Common myeloid progenitor, CD34-positive (primary cell): ENCODE results near the gene RSL24D1.

ENCODE experiments used
- CTCF ChIA-PET: fragments of 350-600 bp; sonication (Branson Sonifier 250); formaldehyde crosslinking; loops from one replicate; lab custom pipeline; 2021; ENCODE audit warnings: antibody characterized with exemption; lab: Charles Lee
- POLR2A ChIA-PET: fragments of 350-600 bp; sonication (Branson Sonifier 250); formaldehyde crosslinking; loops from one replicate; lab custom pipeline; 2021; ENCODE audit warnings: antibody characterized with exemption; lab: Charles Lee
- DNase-seq, 3 donors: peaks; one replicate each; pipeline versions ENCODE4 v3.0.0 to v3.0.0-alpha.2; 2013
- H3K27ac ChIP-seq, 2 experiments: 1 replicate in 1 of 2; 2 replicates in 1 of 2; pipeline ENCODE4 v1.7.0; 2013; ENCODE audit warnings: inconsistent platforms in 2 of 2, low read length in 2 of 2, mild to moderate bottlenecking in 2 of 2, low read depth in 1 of 2, moderate library complexity in 1 of 2; ENCODE audit not compliant: severe bottlenecking in 2 of 2, insufficient read depth in 1 of 2, poor library complexity in 1 of 2
- H3K27me3 ChIP-seq, 5 experiments: replicated peaks in 2 of 5; 1 replicate in 3 of 5; 2 replicates in 2 of 5; pipeline versions ENCODE4 v1.6.1 to v1.7.0; 2013; ENCODE audit warnings: low read length in 4 of 5, mild to moderate bottlenecking in 2 of 5, moderate library complexity in 2 of 5, inconsistent platforms in 1 of 5; ENCODE audit not compliant: insufficient read depth in 5 of 5, control insufficient read depth in 4 of 5
- H3K36me3 ChIP-seq, 4 experiments: 1 replicate in 2 of 4; 2 replicates in 2 of 4; pipeline versions ENCODE4 v1.6.1 to v1.7.0; 2013; ENCODE audit warnings: low read length in 3 of 4, control low read depth in 1 of 4, mild to moderate bottlenecking in 1 of 4; ENCODE audit not compliant: control insufficient read depth in 4 of 4, insufficient read depth in 4 of 4
- H3K4me1 ChIP-seq, 4 experiments: 1 replicate in 3 of 4; 2 replicates in 1 of 4; pipeline versions ENCODE4 v1.6.1 to v1.7.1; 2013; ENCODE audit warnings: low read length in 3 of 4, mild to moderate bottlenecking in 3 of 4, control low read depth in 1 of 4, inconsistent platforms in 1 of 4, moderate library complexity in 1 of 4; ENCODE audit not compliant: control insufficient read depth in 4 of 4, insufficient read depth in 4 of 4; ENCODE audit errors: control extremely low read depth in 1 of 4
- H3K4me3 ChIP-seq, 7 experiments: 1 replicate in 4 of 7; 2 replicates in 3 of 7; pipeline versions ENCODE4 v1.5.1 to v1.7.0; 2013; ENCODE audit warnings: mild to moderate bottlenecking in 7 of 7, low read length in 6 of 7, moderate library complexity in 6 of 7, inconsistent platforms in 2 of 7, low read depth in 2 of 7, control low read depth in 1 of 7; ENCODE audit not compliant: insufficient read depth in 4 of 7, control insufficient read depth in 1 of 7; ENCODE audit errors: extremely low read depth in 1 of 7
- H3K9me3 ChIP-seq, 5 experiments: 1 replicate in 4 of 5; 2 replicates in 1 of 5; pipeline versions ENCODE4 v1.6.1 to v1.7.1; 2013; ENCODE audit warnings: low read length in 4 of 5, mild to moderate bottlenecking in 2 of 5, inconsistent platforms in 1 of 5, low read depth in 1 of 5, moderate library complexity in 1 of 5; ENCODE audit not compliant: control insufficient read depth in 4 of 5, insufficient read depth in 2 of 5; ENCODE audit errors: control extremely low read depth in 1 of 5
- WGBS: methylation state at CpG from one replicate; pipeline ENCODE4 v1.1.5; 2013; ENCODE audit not compliant: insufficient coverage; 5-methylcytosine and 5-hydroxymethylcytosine counted together

The RSL24D1 gene

GRCh38 chr15:55238877-55239276 lies 42.1 kb upstream of the RSL24D1 start:
- Histone ChIP-seq H3K4me1 (peaks cover 0 to 3% (median 0%) of the 10 kb centered on the region in 4 experiments), H3K27me3 (no peaks in the 10 kb centered on the region), H3K4me3 (no peak overlapping the region), H3K9me3 (no peaks in the 10 kb centered on the region), H3K27ac (peak overlapping the region in 1 of 2 experiments; percentile 39), H3K36me3 (peaks cover 0 to 14% (median 5%) of the 10 kb centered on the region in 4 experiments)
- CTCF ChIA-PET: no interaction called here
- no peak for DNase-seq
- no CpG with 5 or more reads among the region's 2 CpGs for WGBS
- POLR2A ChIA-PET: no interaction called here

- H3K27me3 ChIP-seq: no peaks in the 10 kb centered on the region
- H3K36me3 ChIP-seq: peaks cover 0 to 15% (median 5%) of the 10 kb centered on the region in 4 experiments
- H3K4me3 ChIP-seq: no peak overlapping the region
- ChIA-PET POLR2A (no interaction called here), CTCF (interaction anchor here (1.1 kb wide), 1 partner anchor 19 kb away, joined by 5 read pairs; no protein-coding TSS in a partner anchor)
- peaks cover 0 to 3% (median 0%) of the 10 kb centered on the region in 4 experiments for H3K4me1 ChIP-seq
- peak overlapping the region in 1 of 2 experiments; percentile 28 for H3K27ac ChIP-seq
- WGBS: 87% methylated on average over 2 of the region's 6 CpGs
- peak in 2 of 3 donors; percentile 39 to 58 for DNase-seq
- H3K9me3 ChIP-seq: no peaks in the 10 kb centered on the region
These were observed 40.7 kb upstream of the RSL24D1 start for GRCh38 chr15:55237219-55238130.

- Histone ChIP-seq H3K9me3 (no peaks in the 10 kb centered on the region), H3K27me3 (no peaks in the 10 kb centered on the region), H3K4me1 (peaks cover 0 to 3% (median 0%) of the 10 kb centered on the region in 4 experiments), H3K27ac (no peak overlapping the region), H3K4me3 (no peak overlapping the region), H3K36me3 (peaks cover 0 to 19% (median 4%) of the 10 kb centered on the region in 4 experiments)
- WGBS: no CpG with 5 or more reads among the region's 4 CpGs
- ChIA-PET CTCF (interaction anchor here (1.7 kb wide), 1 partner anchor 17 kb away, joined by 4 read pairs; no protein-coding TSS in a partner anchor), POLR2A (no interaction called here)
- no peak for DNase-seq
These were observed 38.9 kb upstream of the RSL24D1 start for GRCh38 chr15:55235546-55236036.

- H3K27ac ChIP-seq: no peak overlapping the region
- H3K4me3 ChIP-seq: no peak overlapping the region
- no peak for DNase-seq
- H3K9me3 ChIP-seq: no peaks in the 10 kb centered on the region
- H3K27me3 ChIP-seq: no peaks in the 10 kb centered on the region
- ChIA-PET POLR2A (no interaction called here), CTCF (interaction anchor here (1.7 kb wide), 1 partner anchor 16 kb away, joined by 4 read pairs; no protein-coding TSS in a partner anchor)
- no CpG with 5 or more reads among the region's 1 CpG for WGBS
- peaks cover 0 to 24% (median 4%) of the 10 kb centered on the region in 4 experiments for H3K36me3 ChIP-seq
- H3K4me1 ChIP-seq: peaks cover 0 to 6% (median 2%) of the 10 kb centered on the region in 4 experiments
These were observed 38.0 kb upstream of the RSL24D1 start for GRCh38 chr15:55234800-55235104.

GRCh38 chr15:55234104-55234799 lies 37.5 kb upstream of the RSL24D1 start:
- Histone ChIP-seq H3K36me3 (peaks cover 0 to 19% (median 5%) of the 10 kb centered on the region in 4 experiments), H3K9me3 (no peaks in the 10 kb centered on the region), H3K27me3 (no peaks in the 10 kb centered on the region), H3K27ac (no peak overlapping the region), H3K4me1 (peaks cover 0 to 6% (median 2%) of the 10 kb centered on the region in 4 experiments), H3K4me3 (no peak overlapping the region)
- 67% methylated on average over 1 of the region's 2 CpGs for WGBS
- CTCF ChIA-PET: interaction anchor here (1.7 kb wide), 1 partner anchor 16 kb away, joined by 4 read pairs; no protein-coding TSS in a partner anchor
- no peak for DNase-seq
- POLR2A ChIA-PET: no interaction called here

- H3K27ac ChIP-seq: no peak overlapping the region
- CTCF ChIA-PET: interaction anchor here (1.0 to 1.8 kb wide), 5 partner anchors 9 to 38 kb away, joined by 3 to 5 read pairs (median 3); no protein-coding TSS in a partner anchor
- H3K4me3 ChIP-seq: no peak overlapping the region
- peaks cover 0 to 6% (median 3%) of the 10 kb centered on the region in 4 experiments for H3K4me1 ChIP-seq
- no peaks in the 10 kb centered on the region for H3K9me3 ChIP-seq
- peaks cover 0 to 31% (median 14%) of the 10 kb centered on the region in 4 experiments for H3K36me3 ChIP-seq
- POLR2A ChIA-PET: interaction anchor here (0.6 kb wide), 1 partner anchor 37 kb away, joined by 3 read pairs; no protein-coding TSS in a partner anchor
- no peaks in the 10 kb centered on the region for H3K27me3 ChIP-seq
- no peak for DNase-seq
- WGBS: no CpG with 5 or more reads among the region's 1 CpG
These were observed 34.7 kb upstream of the RSL24D1 start for GRCh38 chr15:55231455-55231854.
